Endodermal cell (in vitro differentiated cells): ENCODE measurements around the gene PTPRR. TPM values are rescaled to one million over a fixed set of nuclear protein-coding genes. Genes with fewer than 3 reads are reported as not detected.
"Not testable (repeated sequence)": the region's sequence is repeated elsewhere in the genome, so short reads cannot be mapped to it uniquely, and the experiment has no call there.

Source experiments
- DNase-seq: peaks from one replicate; pipeline ENCODE4 v3.0.0-alpha.2; 2017
- H3K27ac ChIP-seq: 2 replicates; pipeline ENCODE4 v1.5.1; 2013; ENCODE audit warnings: mild to moderate bottlenecking, low read depth, low read length, moderate library complexity
- H3K27me3 ChIP-seq: 2 replicates; pipeline ENCODE4 v1.6.1; 2013; ENCODE audit warnings: mild to moderate bottlenecking, low read length, moderate library complexity; ENCODE audit not compliant: insufficient read depth, control insufficient read depth, poor library complexity, severe bottlenecking
- H3K36me3 ChIP-seq: 2 replicates; pipeline ENCODE4 v1.7.0; 2013; ENCODE audit warnings: mild to moderate bottlenecking, low read length, moderate library complexity; ENCODE audit not compliant: control insufficient read depth, insufficient read depth
- H3K4me1 ChIP-seq: one replicate; pipeline ENCODE4 v1.7.0; 2013; ENCODE audit warnings: low read length; ENCODE audit not compliant: control insufficient read depth, insufficient read depth
- H3K4me3 ChIP-seq: 2 replicates; pipeline ENCODE4 v1.5.1; 2013; ENCODE audit warnings: mild to moderate bottlenecking, low read length, moderate library complexity
- H3K9ac ChIP-seq: 2 replicates; pipeline ENCODE4 v1.6.1; 2013; ENCODE audit warnings: mild to moderate bottlenecking, low read length, moderate library complexity; ENCODE audit not compliant: poor library complexity, severe bottlenecking; ENCODE audit errors: extremely low read depth
- H3K9me3 ChIP-seq: 2 replicates; pipeline ENCODE4 v1.6.1; 2013; ENCODE audit warnings: mild to moderate bottlenecking, low read length, moderate library complexity; ENCODE audit not compliant: control insufficient read depth
- H3K27ac Mint-ChIP-seq: 2 replicates; pipeline ENCODE4 v1.8.0; 2020; ENCODE audit warnings: mixed read lengths
- H3K27me3 Mint-ChIP-seq: 2 replicates; pipeline ENCODE4 v1.8.0; 2021; ENCODE audit warnings: mild to moderate bottlenecking, mixed read lengths; ENCODE audit not compliant: insufficient read depth
- H3K36me3 Mint-ChIP-seq: 2 replicates; pipeline ENCODE4 v1.8.0; 2020; ENCODE audit warnings: low read depth, mixed read lengths
- H3K4me1 Mint-ChIP-seq: 2 replicates; pipeline ENCODE4 v1.8.0; 2020; ENCODE audit warnings: mixed read lengths
- H3K4me3 Mint-ChIP-seq: 2 replicates; pipeline ENCODE4 v1.8.0; 2020; ENCODE audit warnings: mild to moderate bottlenecking, moderate library complexity, mixed read lengths
- H3K9me3 Mint-ChIP-seq: 2 replicates; pipeline ENCODE4 v1.8.0; 2020; ENCODE audit warnings: mild to moderate bottlenecking, mixed read lengths
- CTCF ChIP-seq: fragments of 200-600 bp; sonication (generic); conservative IDR thresholded peaks from 2 replicates; pipeline ENCODE4 v1.5.0; 2021; ENCODE audit warnings: antibody characterized with exemption, mild to moderate bottlenecking
- WGBS, 2 experiments: methylation state at CpG; one replicate each; pipeline versions ENCODE4 v1.1.5 to v1.1.7; 2013; ENCODE audit warnings: missing lambda C conversion rate in 2 of 2, mixed read lengths in 1 of 2; ENCODE audit not compliant: insufficient coverage in 1 of 2, insufficient read length in 1 of 2; 5-methylcytosine and 5-hydroxymethylcytosine counted together
- total RNA-seq, 2 donors: library from RNA; stranded (reverse); fragmentation: NEBNext Ultra II Directional in 1 of 2; extraction: Animal tissue kit (Norgen Biotek cat#: 25700) in 1 of 2; gene quantifications; 2 replicates in 1 of 2; 3 replicates in 1 of 2; pipeline ENCODE4 v1.2.1, GENCODE V29; 2021

PTPRR gene
- total RNA-seq, 2 donors from 2014 or later = 0.27 to 0.40 TPM

GRCh38 chr12:70741256-70741655, 179.3 kb downstream of the PTPRR start:
- no peak for DNase-seq
- Histone ChIP-seq H3K36me3 (no peaks in the 10 kb centered on the region), H3K4me1 (no peaks in the 10 kb centered on the region), H3K9me3 (no peaks in the 10 kb centered on the region), H3K27me3 (no peaks in the 10 kb centered on the region), H3K27ac (no peak overlapping the region), H3K9ac (no peak overlapping the region), H3K4me3 (no peak overlapping the region)
- Mint-ChIP-seq H3K27ac (no peak overlapping the region), H3K27me3 (no peaks in the 10 kb centered on the region), H3K9me3 (no peaks in the 10 kb centered on the region), H3K36me3 (no peaks in the 10 kb centered on the region), H3K4me3 (no peak overlapping the region), H3K4me1 (no peaks in the 10 kb centered on the region)
- 97% methylated on average over 4 of the region's 4 CpGs; no CpG with 5 or more reads in 1 of the 2 experiments for WGBS, 2 experiments
- TF ChIP-seq CTCF = no peak

- H3K27me3 ChIP-seq = no peaks in the 10 kb centered on the region
- H3K36me3 ChIP-seq = no peaks in the 10 kb centered on the region
- no peak for TF ChIP-seq CTCF
- DNase-seq = no peak
- H3K9me3 Mint-ChIP-seq = peaks cover 6% of the 10 kb centered on the region
- H3K36me3 Mint-ChIP-seq = no peaks in the 10 kb centered on the region
- peaks cover 7% of the 10 kb centered on the region for H3K9me3 ChIP-seq
- H3K4me3 ChIP-seq = no peak overlapping the region
- H3K27ac Mint-ChIP-seq = no peak overlapping the region
- no peak overlapping the region for H3K27ac ChIP-seq
- no peaks in the 10 kb centered on the region for H3K27me3 Mint-ChIP-seq
- H3K4me1 ChIP-seq = no peaks in the 10 kb centered on the region
- no peaks in the 10 kb centered on the region for H3K4me1 Mint-ChIP-seq
- no peak overlapping the region for H3K9ac ChIP-seq
- no peak overlapping the region for H3K4me3 Mint-ChIP-seq
- 90 to 95% methylated on average over 2 of the region's 2 CpGs for WGBS, 2 experiments
Observed at GRCh38 chr12:70739756-70740155, 180.8 kb downstream of the PTPRR start.

- Mint-ChIP-seq H3K4me3 (no peak overlapping the region), H3K9me3 (peaks cover 6% of the 10 kb centered on the region), H3K27ac (no peak overlapping the region), H3K4me1 (no peaks in the 10 kb centered on the region), H3K36me3 (no peaks in the 10 kb centered on the region), H3K27me3 (no peaks in the 10 kb centered on the region)
- Histone ChIP-seq H3K27ac (no peak overlapping the region), H3K9ac (no peak overlapping the region), H3K4me1 (no peaks in the 10 kb centered on the region), H3K36me3 (no peaks in the 10 kb centered on the region), H3K9me3 (peaks cover 7% of the 10 kb centered on the region), H3K4me3 (no peak overlapping the region), H3K27me3 (no peaks in the 10 kb centered on the region)
- no peak for TF ChIP-seq CTCF
- WGBS, 2 experiments = 91% methylated on average over 8 of the region's 8 CpGs; no CpG with 5 or more reads in 1 of the 2 experiments
- DNase-seq = no peak
Observed at GRCh38 chr12:70736351-70737133, 184.0 kb downstream of the PTPRR start.

GRCh38 chr12:70735197-70735596, 185.3 kb downstream of the PTPRR start:
- not testable (repeated sequence) for H3K36me3 Mint-ChIP-seq, H3K27me3 Mint-ChIP-seq

More at GRCh38 chr12:70735197-70735596, 185.3 kb downstream of the PTPRR start:
- not testable (repeated sequence) for H3K9ac ChIP-seq, H3K27me3 ChIP-seq, H3K4me1 Mint-ChIP-seq, H3K4me3 Mint-ChIP-seq, DNase-seq, H3K9me3 Mint-ChIP-seq, H3K4me3 ChIP-seq, H3K27ac Mint-ChIP-seq, H3K27ac ChIP-seq, H3K9me3 ChIP-seq, H3K36me3 ChIP-seq, H3K4me1 ChIP-seq
- 93 to 100% methylated on average over 1 to 3 of the region's 3 CpGs for WGBS, 2 experiments
